Stimulated activated CD8-positive, alpha-beta memory T cell treated with anti-CD3 and anti-CD28 coated beads, Interleukin-7, amount 100 ng/mL, for 24 hours (primary cell): Measurements from ENCODE around the gene LKAAEAR1.

Experiments
- DNase-seq: peaks from one replicate; pipeline ENCODE4 v3.0.0-alpha.2; 2020; ENCODE audit warnings: low read depth

The LKAAEAR1 gene

GRCh38 chr20:64078934-64079272, 5.3 kb downstream of the LKAAEAR1 start:
- no peak for DNase-seq

- DNase-seq, result no peak
These were observed 6.2 kb downstream of the LKAAEAR1 start for GRCh38 chr20:64077876-64078551.

GRCh38 chr20:64077541-64077875, 6.7 kb downstream of the LKAAEAR1 start:
- DNase-seq, result no peak

GRCh38 chr20:64077094-64077493, 7.1 kb downstream of the LKAAEAR1 start:
- DNase-seq, result no peak

GRCh38 chr20:64076061-64076997, 7.9 kb downstream of the LKAAEAR1 start:
- DNase-seq, result no peak

GRCh38 chr20:64075556-64075955, 8.6 kb downstream of the LKAAEAR1 start:
- DNase-seq, result no peak

- DNase-seq, result no peak
These were observed 9.2 kb downstream of the LKAAEAR1 start for GRCh38 chr20:64074963-64075362.

- DNase-seq, result no peak
These were observed 9.9 kb downstream of the LKAAEAR1 start for GRCh38 chr20:64074184-64074789.

- DNase-seq, result no peak
These were observed 10.6 kb downstream of the LKAAEAR1 start for GRCh38 chr20:64073476-64074183.

GRCh38 chr20:64072498-64073063, 11.6 kb downstream of the LKAAEAR1 start:
- no peak for DNase-seq

GRCh38 chr20:64071341-64072332, 12.6 kb downstream of the LKAAEAR1 start:
- DNase-seq, result no peak

GRCh38 chr20:64070244-64070993, 13.8 kb downstream of the LKAAEAR1 start:
- DNase-seq, result no peak

- DNase-seq, result no peak
These were observed 14.5 kb downstream of the LKAAEAR1 start for GRCh38 chr20:64069614-64070243.

GRCh38 chr20:64069209-64069613, 15.0 kb downstream of the LKAAEAR1 start:
- DNase-seq, result no peak

GRCh38 chr20:64068386-64069208, 15.6 kb downstream of the LKAAEAR1 start:
- DNase-seq, result no peak

GRCh38 chr20:64067733-64068307, 16.4 kb downstream of the LKAAEAR1 start:
- DNase-seq, result no peak

GRCh38 chr20:64067005-64067632, 17.1 kb downstream of the LKAAEAR1 start:
- DNase-seq, result no peak

- DNase-seq, result no peak
These were observed 18.2 kb downstream of the LKAAEAR1 start for GRCh38 chr20:64065974-64066343.
